GM18907 (cell line): Measurements from ENCODE around the gene VWA2.

Source experiments
- ATAC-seq: cut with Tn5 transposase; IDR thresholded peaks from one replicate; pipeline ENCODE4 v1.9.1; 2021; ENCODE audit warnings: mild to moderate bottlenecking, moderate library complexity; ENCODE audit not compliant: unreplicated experiment

The VWA2 gene

DNA sequence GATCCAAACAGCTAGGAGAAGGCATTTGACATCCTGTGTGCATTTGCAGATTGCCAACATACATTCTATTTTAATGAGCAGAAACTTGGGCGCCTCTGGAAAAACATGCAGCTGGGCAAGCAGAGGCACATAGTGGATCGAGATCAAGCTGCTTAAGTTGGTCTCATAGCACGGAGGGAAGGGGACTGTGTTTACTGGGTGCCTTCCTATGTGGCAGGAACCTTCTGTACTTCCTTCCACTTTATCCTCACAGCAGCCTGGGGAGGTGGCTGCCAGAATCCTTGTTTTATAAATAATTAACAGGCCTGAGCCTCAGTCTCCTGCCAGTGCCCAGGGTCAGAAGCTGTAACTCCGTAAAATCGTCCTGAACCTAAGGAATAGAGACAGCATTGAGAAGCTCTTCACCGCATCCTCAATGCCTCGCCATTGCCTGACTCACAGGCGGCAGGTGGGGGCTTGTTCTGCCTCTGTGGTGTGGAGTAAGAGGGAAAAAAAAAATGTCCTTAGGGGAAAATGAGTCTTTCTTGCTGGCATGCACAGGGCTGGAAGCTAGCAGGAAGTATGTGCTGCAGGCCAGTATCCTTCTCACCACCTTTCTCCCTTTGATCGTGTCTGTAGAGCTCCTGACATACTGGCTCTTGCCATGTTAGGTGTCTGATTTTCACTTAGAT, 6.2 kb downstream of the VWA2 start:
- ATAC-seq = no peak

DNA sequence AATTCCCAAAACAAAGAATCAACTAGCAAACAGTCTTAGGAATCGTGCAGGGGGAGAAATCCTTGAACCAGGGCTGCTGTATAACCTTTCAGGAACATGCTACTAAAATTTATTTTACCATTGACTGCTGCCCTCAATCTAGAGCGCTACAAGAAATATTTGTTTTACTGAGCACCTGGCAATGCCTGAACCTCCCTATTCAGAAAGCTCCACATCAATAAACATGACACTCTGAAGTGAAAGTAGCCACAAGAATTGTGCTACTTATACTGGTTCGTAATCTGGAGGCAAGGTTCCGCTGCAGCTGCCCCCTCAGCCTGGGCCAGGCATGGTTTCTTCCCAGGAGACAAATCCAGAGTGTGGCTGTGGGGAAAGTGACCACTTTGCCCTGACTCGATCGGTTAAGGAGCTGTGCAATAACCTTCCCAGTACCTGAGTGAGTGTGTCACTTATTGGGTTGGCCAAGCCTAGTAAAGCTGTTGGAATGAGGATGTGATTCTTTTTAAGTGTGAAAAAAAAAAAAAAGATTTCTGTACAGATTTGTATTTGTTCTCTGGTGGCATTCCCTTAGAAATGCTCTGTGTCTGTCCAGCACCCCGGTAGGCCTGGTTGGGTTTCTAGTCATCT, 7.7 kb downstream of the VWA2 start:
- no peak for ATAC-seq

DNA sequence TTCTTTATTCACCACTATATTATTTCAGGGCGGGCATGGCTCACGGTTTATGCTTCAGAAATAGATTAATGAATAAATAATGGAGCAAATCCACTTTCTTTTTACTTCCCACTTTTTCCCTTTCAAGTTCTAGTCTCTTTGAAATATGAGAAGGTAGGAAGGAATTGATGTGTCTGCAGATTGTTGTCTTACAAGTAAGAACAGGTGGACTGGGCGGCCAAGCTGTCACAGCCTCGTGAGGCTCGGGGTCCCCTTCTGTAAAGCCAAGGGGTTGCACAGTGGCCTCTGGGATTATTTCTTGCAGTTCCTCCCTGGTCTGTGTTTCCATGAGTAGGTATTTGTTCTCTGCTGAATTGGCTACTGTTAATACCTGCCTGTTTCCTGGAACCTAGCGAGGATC, 11.2 kb downstream of the VWA2 start:
- no peak for ATAC-seq

DNA sequence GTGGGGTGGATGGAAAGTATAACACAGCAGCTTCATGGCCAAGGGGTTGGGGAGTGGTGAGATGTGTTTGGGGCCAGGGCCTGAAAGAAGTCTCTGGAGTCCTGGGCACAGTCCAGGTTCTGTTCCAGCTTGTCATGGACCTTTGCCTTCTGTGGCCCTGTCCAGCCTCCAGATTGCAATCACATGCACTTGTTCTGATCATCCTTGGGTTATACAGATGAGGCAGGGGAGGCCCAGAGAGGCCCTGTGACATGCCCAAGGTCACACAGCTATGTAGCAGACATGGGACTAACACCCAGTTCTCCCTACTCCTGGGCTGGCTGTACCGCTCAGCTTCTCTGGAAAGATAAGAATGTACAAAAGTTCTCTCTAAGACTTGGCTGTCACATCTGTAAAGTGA, 11.7 kb downstream of the VWA2 start:
- ATAC-seq = no peak

DNA sequence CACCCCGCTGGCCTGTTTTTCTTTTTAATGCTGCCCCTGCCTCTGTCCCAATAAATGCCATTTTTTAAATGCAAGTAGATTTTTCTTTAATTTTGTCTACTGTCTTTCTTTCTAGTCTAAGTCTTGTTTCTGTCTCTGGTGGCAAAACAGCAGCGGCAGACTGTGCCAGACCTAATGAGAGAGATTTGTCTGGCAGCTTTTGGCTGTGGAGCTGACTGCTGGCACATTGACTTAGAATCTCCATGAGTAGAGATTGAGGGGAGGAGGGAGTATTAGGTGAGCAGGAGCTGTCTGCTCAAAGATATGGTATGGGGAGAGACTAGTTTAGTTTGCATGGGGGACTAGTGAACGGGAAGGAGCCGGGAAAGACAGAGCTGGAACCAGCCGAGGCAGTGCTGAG, 13.0 kb downstream of the VWA2 start:
- ATAC-seq = no peak

DNA sequence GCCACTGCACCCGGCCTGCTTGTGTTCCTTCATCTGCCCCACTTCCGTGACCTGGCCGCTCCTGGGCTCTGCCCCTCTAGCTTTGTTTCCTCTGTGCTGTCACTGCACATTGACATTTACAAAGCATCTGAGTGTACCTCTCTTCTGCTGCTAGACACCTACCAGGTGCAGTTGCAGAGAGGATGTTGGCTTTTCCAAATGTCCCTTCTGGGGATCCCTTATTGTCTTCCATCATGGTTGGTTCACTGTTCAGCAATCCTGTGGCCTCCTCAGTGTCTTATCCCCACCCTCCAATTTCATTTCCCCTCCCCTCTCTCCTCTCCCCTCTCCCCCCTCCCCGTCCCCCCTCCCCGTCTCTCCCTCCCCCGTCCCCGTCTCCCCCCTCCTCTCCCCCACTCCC, 13.8 kb downstream of the VWA2 start:
- ATAC-seq = no peak

DNA sequence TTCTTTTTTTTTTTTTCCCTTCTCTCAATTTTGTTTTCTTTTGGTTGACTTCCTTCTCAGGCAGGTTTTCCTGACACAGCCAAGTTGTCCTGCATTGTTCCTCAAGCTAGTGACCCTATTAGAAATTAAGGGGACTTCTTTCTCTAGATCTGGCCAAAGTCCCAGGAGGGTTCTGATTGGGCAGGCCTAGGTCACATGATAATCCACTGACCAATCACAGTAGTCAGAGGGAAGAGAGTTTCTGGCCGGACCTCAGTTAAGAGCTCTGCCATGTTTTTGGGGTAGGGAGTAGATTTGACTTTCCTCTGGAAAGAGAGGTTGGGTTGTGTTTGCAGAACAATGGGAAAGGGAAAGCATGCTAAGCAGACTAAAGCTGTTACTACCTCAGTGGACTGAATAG, 16.2 kb downstream of the VWA2 start:
- ATAC-seq = no peak

DNA sequence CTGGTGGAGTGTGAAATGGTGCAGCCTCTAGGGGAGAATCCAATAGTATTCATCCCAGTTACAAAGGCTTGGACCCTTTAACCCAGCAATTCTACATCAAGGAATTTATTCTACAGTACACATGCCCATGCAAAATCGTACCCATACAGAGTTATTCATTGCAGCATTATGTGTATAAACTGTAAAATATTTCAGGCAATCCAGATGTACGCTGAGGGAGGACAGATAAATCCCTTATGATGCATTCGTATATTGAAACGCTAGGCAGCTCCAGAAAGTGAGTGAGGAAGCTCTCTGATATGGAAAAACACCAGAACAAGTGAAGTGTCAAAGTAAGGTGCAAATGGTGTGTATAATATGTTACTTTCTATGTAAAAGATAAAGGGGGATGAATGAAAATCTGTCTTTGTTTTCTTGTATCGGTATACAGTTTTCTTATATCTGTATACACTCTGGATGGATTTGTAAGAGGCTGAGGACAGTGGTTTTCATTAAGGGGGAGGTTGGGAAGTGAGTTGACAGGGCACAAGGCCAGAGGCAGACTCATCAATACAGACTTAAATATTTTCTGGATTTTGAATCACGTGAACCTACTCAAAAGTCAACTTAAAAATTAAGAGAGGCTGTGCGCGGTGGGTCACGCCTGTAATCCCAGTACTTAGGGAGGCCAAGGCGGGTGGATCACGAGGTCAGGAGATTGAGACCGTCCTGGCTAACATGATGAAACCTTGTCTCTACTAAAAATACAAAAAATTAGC, 17.1 kb downstream of the VWA2 start:
- no peak for ATAC-seq

DNA sequence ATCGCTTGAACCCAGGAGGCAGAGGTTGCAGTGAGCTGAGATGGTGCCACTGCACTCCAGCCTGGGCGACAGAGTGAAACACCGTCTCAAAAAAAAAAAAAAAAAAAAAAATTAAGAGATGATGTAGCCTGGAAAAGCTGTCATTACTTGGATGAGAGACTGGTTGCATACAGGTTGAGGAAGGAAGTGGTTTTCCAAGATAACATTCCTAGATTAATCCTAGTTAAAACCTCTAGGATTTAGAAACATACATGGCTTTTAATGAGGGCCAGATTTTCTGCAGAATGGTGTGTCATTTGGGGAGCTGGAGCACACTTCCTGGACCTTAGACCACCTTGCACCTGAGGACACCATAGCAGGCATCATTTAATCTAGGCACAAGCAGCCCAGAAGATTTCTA, 17.8 kb downstream of the VWA2 start:
- ATAC-seq = no peak

DNA sequence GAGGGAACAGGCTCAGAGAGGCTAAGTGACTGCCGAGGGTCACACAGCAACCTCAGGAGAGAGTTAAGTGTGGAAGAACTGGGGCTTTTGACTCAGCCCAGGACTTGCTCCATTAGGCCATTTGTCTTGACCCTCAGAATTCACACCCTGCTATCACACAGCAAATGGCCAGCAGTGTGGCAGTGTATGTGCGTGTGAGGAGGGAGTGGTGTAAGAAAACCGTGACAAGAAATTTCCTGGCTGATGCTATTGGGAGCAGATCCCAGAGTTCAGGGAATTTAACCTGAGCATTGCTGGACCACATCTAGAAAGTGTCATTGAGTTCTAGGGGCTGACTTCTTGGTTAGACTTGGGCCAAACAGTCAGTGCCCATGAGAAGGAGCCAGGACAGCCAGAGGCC, 18.4 kb downstream of the VWA2 start:
- no peak for ATAC-seq

DNA sequence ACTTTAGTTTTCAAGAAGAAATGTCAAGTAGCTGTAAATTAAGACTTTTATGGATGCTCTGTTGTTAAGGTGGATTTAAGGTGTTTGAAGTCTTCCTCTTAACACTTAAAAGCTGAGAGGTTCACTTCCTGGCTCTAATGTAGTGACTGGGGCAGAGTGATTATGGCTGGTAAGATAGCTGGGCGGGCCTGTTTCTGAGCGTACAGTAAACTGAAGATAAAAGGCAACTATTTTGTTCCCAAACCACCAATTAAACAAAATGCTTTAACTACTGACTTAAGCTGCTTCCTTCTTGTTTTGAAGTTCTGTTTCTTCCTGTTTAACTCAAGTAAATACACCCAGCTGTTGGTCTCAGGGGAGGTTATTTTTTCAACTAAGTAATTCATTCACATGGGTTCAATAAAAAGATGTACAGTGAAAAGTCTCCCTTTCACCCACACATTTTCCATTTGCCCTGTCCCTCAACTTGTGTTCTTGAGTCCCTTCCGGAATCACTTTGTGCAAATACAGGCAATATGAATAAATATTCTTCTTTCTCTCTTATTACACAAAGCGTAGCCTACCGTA, 19.3 kb downstream of the VWA2 start:
- no peak for ATAC-seq

DNA sequence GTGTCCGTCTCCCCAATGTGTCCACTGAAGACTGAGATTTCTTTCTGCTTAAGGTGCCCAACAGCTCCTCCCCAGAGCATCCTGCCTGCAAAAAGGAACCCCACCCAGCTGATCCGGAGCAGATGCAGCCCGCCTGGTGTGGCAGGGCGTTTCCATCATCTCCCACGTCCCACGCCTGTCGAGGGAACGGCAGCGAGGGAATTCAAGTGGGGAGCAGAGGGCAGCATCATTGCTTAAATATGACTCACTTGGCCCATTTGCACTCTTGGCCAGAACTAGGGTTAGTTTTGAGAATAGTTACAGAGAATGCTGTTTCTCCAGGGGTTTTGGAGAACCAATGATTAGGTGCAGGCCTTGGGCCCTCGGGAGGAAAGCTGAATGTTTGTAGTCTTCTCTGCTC, 20.8 kb downstream of the VWA2 start:
- ATAC-seq = no peak

DNA sequence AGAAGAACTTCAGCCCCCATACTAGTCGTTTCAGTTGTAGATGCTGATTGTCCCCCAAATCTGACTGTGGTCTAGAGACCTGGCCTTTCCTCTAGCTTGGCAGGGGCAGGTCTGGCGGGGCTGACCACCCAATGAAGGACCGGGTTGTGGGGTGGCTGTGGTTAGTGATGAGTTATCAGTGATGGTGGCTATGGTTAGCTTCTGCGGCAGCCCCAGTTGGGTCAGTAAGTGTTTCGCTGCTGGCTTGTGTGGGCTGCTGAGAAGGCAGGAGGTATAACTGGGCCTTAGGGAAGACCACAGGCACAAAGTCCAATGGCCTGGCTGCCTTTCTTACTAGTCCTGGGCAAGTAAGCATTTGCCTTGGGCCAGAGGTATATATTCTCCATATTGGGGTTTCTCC, 21.3 kb downstream of the VWA2 start:
- no peak for ATAC-seq

DNA sequence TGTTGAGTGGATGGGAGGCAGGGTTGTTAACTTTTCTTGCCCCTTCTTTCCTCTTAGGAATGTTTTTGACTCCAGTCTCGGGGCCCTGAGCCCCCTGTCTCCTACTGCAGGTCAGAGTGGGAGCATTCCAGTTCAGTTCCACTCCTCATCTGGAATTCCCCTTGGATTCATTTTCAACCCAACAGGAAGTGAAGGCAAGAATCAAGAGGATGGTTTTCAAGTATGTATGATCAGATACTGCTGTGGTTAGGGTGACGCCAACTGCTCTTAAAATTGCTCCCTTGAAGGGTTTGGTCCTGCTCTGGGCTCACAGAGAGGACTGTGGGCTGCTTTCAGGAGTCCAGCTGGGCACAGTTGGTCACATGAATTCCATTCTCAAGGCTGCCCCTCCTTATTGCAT, 22.0 kb downstream of the VWA2 start:
- ATAC-seq = no peak

DNA sequence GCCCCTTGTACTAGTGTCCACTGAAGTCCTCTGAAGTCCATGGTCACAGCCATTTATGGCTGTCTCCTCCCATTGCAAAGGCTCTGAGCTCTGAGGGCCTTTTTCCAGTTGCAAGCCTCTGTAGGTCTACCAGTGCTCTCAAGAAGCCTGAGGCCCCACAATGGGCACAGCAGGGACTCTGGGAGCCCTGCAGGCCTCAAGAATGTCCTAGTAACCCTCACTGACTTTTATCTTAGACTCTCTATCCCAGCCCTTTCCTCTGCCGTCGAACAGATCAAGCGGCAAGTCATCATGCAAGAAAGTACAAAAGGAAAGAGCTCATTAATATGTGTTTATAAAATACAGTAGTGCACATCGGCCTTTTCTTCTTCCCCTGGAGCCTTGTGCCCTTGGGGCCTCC, 23.4 kb downstream of the VWA2 start:
- no peak for ATAC-seq

DNA sequence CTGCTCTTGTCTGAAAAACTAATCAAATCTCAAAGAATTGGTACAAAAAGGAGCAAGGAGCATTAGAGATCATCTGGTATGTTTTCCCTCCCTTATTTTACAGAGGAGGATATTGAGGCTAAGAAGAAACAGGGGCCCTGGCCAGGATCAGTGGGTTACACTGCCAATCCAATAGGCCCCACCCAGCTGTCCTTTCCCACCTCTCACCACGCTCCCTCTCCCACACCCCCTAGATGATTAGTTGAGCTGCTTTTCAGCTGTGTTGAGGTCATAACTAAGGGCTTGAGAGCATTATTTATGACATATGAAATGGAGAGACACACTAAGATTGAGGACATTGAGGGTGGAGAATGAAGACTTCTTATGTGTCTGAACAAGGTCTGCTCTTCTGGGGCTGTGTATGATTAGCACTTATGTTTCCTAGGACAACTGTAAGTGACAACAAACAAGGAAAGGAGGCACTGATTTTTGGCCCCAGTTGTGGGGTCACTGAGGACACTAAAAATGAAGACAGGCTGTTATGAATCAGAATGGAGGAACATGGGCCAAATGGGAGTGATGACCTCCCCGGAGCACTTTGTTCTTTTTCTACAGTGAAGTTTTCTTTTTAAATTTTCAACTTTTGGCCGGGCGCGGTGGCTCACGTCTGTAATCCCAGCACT, 26.5 kb downstream of the VWA2 start:
- ATAC-seq = no peak

DNA sequence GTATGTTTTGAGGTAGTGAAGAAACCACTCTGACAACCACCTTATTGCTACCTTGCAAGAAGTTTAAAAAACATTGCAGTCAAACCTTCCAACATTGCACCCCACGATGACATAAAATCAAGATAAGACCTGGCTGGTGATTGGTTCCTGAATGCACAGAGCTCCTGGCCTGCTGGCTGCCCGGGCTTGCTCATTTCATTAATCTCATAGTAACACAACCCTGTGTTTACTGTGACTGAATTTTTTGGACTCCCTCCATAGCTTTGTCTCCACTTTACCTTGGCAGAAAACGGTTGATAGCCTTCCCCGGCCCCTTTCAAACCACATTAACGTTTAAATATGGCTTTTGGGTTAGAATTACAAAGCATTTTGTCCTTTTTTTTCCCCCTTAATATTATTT, 27.5 kb downstream of the VWA2 start:
- ATAC-seq = no peak

DNA sequence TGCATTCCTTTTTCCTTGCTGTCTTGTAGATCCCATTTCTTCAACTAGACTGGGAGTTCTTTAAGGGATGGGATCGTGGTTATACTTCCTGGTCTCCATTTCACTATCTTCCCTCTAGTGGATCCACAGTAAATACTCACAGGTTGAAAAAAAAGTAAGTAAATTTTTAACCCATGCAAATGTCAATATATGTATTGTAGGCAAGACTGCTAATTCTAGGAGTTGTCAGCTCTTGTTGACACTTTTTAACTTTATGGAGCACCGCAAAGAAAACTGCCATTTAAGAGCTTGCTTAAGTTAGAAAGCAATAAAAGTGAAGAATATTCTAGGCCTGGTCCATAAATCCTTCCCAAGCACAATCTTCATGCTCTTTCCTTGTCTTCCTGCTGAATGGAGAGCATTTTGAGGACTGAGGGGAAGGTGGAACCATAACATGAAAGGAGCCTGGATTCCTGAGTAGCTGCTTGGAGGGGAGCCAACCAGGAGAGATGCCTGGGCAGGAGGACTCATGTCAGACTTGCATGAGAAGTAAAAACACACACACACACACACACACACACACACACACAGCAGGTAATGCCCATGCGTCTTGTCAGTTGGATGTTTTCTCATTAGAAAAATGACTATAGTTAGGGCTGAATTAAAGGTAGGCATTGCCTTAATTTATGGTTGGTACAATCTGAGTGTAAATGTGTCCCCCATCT, 32.2 kb downstream of the VWA2 start:
- no peak for ATAC-seq

DNA sequence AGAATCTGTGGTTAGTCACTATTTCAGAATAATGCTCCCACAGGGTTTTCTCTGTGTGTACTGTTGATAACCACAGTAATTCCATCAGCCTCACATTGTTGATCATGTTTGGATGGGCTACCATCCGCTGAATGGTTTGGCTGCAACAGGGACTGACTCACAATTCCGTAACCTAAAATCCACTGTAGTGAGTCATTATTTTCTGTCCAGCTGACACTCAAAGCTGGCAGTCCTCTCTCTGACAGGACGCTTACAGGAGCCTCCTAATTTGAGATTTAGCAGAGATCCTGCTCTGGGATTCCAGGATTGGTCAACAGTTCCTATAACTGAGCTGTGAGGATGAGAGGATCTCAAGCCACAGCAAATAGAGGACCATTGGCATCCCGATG, 32.7 kb downstream of the VWA2 start:
- no peak for ATAC-seq

DNA sequence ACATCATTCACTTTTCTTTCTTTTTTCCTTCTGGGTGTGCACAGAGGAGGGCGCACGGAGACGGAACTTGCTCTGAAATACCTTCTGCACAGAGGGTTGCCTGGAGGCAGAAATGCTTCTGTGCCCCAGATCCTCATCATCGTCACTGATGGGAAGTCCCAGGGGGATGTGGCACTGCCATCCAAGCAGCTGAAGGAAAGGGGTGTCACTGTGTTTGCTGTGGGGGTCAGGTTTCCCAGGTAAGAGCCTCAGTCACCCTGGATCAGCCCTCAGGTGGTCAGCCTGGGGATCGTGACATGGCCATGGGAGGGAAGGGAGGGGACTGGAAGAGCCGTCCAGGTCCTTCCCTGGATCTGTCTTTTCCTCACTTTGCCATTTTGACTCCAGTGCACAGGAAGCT, 33.6 kb downstream of the VWA2 start:
- ATAC-seq = no peak

DNA sequence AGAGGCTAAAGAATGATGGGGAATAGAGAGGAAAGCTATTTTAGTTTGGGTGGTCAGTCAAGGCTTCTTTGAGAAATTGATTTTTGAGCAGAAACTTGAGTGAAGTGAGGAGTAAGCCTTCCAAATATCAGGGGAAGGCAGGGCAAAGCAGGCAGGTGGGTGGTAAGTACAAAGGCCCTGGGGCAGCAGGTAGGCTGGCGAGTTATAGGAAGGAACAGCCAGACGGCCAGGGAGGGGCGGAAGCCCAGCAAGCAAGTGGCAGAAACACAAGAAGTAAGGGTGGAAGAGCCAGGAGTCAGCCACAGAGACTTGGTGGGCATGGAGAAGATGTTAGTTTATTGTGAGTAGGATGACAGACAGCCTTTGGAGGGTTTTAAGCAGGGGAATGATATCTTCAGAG, 34.9 kb downstream of the VWA2 start:
- ATAC-seq = no peak
